HG03354 (cell line): ENCODE results near the gene SPSB2.

Experiments
- ATAC-seq: cut with Tn5 transposase; IDR thresholded peaks from one replicate; pipeline ENCODE4 v1.9.1; 2021; ENCODE audit warnings: mild to moderate bottlenecking; ENCODE audit not compliant: unreplicated experiment, poor library complexity, severe bottlenecking

The SPSB2 gene

DNA sequence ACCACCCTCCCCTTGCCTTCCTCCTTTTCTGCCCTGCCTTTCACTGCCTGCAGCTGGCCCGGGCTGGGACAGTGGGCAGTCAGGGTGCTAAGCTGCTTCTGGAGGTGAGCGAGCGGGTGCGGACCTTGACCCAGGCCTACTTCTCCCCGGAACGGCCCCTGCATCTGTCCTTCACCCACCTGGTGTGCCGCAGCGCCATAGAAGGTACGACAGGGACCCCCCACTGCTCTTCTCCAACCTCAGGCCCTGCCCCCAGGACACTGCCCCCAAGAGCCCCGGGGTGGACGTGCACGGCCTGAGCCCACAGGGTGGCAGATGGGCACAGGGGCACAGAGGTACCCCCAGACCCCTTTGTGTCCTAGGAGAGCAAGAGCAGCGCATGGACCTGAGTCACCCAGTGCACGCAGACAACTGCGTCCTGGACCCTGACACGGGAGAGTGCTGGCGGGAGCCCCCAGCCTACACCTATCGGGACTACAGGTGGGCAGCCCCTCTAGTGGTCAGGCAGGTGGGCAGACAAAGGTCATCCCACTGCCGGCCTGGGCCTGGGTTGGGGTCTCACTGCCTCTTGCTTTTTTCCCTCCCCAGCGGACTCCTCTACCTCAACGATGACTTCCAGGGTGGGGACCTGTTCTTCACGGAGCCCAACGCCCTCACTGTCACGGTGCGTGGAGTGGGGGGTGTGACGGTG, 35.6 kb downstream of the SPSB2 start:
- ATAC-seq: no peak

DNA sequence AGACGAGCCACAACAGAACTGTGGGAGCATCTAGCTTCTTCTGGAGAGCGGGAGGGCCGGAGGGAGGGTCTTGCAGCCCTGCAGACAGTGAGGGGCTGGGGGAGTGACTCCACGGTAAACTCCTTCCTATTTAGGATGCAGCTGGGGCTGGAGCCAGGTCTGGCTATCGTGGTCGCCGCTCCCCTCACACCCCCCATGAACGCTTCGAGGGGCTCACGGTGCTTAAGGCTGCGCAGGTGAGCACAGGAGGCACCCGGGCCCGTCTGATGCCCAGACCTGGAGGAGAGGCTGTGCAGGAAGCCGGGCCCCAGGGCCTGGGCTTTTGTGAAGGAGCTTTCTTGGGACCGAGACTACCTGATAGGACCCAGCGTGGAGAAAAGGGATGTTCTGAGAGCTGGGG, 36.3 kb downstream of the SPSB2 start:
- ATAC-seq: no peak

DNA sequence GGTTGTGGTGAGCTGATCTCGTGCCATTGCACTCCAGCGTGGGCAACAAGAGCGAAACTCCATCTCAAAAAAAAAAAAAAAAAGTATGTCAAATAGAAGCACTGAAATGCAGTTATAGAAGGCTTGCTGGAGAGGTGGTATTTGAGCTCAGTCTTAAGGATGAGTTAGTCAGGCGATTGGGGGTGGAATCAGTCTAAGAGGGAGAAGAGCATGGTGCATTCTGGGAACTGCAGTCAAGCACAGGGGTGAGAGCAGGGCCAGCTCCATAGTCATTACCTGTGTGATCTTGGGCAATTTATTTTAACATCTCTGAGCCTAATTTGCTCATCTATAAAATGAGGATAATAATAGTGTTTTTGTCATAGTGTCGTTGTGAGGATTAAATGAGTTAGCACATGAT, 38.2 kb downstream of the SPSB2 start:
- no peak for ATAC-seq

- no peak for ATAC-seq
Measured at GRCh38 chr12:6834254-6834653, 38.8 kb downstream of the SPSB2 start.

DNA sequence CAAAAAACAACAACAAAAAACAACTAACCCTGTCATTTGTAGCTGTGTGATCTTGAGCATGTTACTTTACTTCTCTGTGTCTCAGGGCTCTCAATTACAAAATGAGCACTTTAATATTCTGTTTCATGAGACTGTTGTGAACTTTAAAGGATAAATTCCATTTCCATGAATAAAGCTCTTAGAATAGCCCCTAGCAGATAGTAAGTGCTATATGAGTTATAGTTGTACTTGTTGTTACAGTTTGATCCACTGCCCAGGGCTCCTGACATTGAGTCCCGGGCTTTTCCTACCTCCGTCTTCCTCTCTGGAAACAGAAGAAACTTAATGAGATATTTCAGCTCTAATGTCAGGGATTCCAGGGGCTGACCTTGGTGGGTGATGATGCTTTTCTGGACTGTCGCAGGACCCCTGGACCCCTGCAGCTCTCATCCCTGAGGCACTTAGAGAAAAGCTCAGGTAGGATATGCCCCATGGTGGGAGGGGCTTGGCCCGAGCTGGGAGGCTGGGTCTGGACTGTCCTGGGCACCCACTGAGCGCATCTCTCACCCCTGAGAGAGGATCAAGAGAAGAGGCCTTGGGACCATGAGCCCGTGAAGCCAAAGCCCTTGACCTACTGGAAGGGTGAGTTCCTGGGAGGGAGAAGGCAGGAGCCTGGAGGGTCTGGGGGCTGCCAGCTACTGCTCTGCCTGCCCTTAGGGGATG, 39.8 kb downstream of the SPSB2 start:
- ATAC-seq: no peak

GRCh38 chr12:6832125-6832524, 41.0 kb downstream of the SPSB2 start:
- ATAC-seq: no peak

DNA sequence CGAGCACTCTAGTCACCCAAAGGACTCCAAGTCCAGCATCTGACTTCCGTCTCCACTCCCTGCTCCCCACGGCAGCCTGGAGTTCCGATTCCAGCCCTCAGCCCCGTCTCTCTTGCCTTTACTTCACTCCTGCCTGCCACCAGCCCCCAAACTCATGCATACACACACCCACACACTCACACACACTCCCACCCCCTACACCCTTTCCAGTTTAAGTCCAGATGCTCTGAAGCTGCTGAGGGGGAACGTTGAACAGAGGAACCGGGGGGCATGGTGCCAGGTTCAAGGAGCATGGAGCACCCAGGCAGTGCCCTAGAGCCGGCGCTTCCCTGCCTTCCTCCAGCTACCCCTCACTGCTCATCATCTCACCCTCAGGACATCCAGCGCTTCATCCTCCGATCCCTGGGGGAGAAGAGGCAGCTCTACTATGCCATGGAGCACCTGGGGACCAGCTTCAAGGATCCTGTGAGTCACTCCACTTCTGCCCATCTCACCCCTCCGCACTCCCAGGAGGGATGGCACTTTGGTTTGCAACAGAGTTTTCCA, 41.6 kb downstream of the SPSB2 start:
- ATAC-seq: no peak

GRCh38 chr12:6830999-6831398, 42.1 kb downstream of the SPSB2 start:
- no peak for ATAC-seq

- no peak for ATAC-seq
Measured at GRCh38 chr12:6830286-6830890, 42.7 kb downstream of the SPSB2 start.

- no peak for ATAC-seq
Measured at GRCh38 chr12:6829536-6830220, 43.4 kb downstream of the SPSB2 start.

- no peak for ATAC-seq
Measured at GRCh38 chr12:6828781-6829535, 44.1 kb downstream of the SPSB2 start.

DNA sequence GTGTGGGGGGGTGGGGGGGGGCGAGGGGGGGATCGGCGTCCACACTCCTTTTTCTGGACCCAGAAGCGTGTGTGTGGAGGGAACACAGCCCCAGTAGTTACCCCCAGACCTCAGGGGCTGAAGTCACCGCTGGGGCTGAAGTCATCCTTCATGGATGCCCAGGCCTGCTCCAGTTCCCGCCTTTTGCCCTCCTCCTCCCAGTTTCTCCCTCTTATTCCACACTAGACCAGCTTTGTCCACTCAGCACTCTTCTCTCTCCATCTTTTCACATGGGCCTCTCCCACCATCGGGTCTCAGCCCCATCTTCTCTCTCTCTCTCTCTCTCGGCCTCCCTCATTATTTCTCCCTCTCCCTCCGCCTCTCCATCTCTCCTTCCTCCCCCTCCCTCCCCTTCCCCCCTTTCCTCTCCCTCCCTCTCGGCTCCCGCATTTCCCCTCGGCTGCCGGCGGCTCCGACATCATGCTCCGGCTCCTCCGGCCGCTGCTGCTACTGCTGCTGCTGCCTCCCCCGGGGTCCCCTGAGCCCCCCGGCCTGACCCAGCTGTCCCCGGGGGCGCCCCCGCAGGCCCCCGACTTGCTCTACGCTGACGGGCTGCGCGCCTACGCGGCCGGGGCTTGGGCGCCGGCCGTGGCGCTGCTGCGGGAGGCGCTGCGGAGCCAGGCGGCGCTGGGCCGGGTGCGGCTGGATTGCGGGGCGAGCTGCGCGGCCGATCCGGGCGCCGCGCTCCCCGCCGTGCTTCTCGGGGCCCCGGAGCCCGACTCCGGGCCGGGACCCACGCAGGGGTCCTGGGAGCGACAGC, 44.9 kb downstream of the SPSB2 start, which contains the start of gene P3H3:
Gene P3H3, plus strand, starts transcription at position 426 of the 799 bp plus-strand sequence. Its CDS starts 34 bp downstream, at position 460.
- ATAC-seq: no peak

DNA sequence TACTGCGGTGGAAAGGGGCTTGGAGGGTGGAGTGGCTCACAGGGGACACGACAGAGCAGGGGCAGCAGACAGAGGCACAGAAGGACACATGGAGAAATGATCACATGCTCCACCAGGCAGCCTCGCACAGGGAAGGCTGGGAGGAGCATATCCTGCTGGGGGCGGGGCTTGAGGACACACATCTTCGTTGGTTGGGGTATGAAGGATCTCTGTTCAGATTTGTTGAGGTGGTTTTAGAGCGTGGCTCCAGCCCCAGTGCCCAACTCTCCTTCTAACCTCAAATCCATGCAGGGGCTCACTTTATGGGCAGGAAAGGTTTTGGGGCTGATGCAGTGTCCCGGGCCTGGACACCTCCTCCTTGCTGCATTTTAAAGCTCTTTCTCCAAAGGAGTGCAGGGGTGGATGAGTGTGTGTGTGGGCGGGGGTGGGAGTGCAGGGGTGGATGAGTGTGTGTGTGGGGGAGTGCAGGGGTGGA, 45.6 kb downstream of the SPSB2 start:
- no peak for ATAC-seq

- no peak for ATAC-seq
Measured at GRCh38 chr12:6826734-6827436, 46.2 kb downstream of the SPSB2 start.

DNA sequence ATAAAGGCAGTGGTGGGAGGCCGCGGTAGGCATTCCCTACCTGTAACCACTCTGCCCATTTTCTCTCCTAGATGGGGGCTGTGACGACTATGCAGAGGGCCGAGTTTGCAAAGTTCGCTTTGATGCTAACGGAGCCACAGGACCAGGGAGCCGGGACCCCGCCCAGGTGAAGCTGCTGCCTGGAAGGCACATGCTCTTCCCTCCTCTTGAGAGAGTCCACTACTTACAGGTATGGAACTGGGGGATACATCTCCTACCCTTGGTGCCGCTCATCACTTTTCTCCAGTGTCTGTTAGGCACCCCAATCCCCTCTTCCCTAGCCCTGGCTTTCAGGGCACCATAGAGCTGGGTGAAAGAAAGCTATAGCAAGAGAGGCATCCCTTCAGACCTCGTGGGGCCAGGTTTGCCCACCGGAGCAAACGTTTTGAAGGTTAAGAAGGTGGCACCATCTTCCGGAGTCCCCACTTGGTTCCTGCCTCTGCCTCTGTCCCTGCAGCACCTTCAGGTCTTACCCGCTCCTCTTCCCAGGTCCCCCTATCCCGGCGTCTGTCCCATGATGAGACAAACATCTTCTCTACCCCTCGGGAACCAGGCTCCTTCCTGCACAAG, 46.9 kb downstream of the SPSB2 start:
- no peak for ATAC-seq

- ATAC-seq: peak; percentile 45
Measured at GRCh38 chr12:6825398-6826124, 47.5 kb downstream of the SPSB2 start.

DNA sequence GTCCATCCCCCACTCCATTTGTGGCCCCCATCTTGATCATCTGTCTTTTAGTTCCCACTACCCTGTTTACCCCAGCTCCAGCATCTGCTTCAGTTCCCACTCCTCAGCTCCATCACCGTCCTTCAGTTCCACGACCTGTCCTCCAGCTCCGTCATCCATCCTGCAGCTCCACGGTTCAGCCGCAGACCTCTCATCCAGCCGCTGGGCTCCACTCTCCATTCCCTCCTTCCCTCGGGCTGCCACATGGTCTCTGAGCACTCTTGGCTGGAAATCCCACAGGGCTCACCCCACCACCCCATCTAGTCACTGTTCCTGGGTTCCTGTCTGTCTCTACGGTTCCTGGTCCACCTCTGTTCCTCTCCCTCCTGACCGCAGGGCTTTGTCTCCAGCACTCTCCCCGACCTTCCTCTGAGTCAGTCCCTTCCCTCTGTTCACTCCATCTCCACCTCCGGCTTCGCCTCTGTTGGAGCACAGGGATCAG, 48.2 kb downstream of the SPSB2 start:
- ATAC-seq: no peak
